ENCODE data around the gene SLC25A30. TPM values are rescaled to one million over a fixed set of nuclear protein-coding genes. Genes with fewer than 3 reads are reported as not detected.

SLC25A30 gene, protein sequence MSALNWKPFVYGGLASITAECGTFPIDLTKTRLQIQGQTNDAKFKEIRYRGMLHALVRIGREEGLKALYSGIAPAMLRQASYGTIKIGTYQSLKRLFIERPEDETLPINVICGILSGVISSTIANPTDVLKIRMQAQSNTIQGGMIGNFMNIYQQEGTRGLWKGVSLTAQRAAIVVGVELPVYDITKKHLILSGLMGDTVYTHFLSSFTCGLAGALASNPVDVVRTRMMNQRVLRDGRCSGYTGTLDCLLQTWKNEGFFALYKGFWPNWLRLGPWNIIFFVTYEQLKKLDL
- 10 to 100 TPM in 1 of 2 donors, 1 to 10 TPM in 1; 9.9 to 12.4 TPM for total RNA-seq
- polyA plus RNA-seq (2013, experiment 1 of 2): 7.4 TPM
- polyA plus RNA-seq (2013, experiment 2 of 2): 6.5 TPM
- long read RNA-seq, experiment 1: 0 reads
- long read RNA-seq, experiment 2, transcript SLC25A30-204 (10 exons, 3,670 nt): major isoform, 6 of 17 reads
- long read RNA-seq, experiment 2, partial matches to known transcripts: 1 of 17 reads
- long read RNA-seq, experiment 2, other reads (novel, unspliced or antisense): 10 of 17 reads
- long read RNA-seq, experiment 3, transcript SLC25A30-204 (10 exons, 3,670 nt): major isoform, 8 of 13 reads
- long read RNA-seq, experiment 3, partial matches to known transcripts: 0 of 13 reads
- long read RNA-seq, experiment 3, other reads (novel, unspliced or antisense): 4 of 13 reads
- long read RNA-seq, experiment 4, partial matches to known transcripts: 0 of 8 reads
- long read RNA-seq, experiment 4, other reads (novel, unspliced or antisense): 8 of 8 reads

DNA sequence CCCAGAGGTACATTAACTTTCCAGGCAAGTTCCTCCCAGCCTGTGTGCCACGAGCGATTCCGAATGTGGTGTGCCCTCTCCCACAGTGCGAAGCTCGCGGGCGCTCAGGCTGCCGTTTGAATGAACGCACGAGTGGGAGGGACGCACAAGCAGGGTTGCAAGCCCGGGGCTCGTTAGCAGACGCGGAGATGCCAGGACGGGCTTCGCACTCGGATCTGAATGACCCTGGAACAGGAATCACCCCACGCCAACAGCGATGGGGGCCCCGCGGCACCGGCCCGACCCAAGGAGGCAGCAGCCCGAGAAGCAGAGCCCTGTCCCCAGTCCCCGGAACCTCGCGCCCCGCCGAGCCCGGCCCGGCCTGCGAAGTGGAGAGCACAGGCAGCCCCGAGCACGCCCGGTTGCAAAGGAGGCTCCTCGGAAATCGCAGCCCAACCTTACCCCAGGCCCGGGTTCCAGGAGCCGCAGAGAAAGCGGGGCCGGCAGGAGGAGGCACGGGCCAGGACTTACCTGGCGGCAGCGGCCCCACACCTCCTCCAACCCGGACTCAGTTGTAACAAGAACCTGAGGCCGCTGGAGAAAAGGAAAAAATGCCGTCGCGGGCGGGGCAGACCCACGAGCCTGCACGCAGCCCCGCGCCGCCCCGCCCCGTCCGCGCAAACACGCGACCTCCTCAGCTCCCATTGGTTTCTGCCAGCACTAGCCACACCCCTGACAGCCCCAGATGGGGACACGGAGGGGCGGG lies at the start of gene SLC25A30:
TSS of gene SLC25A30 (minus strand) at position 584 of the 745 bp plus-strand sequence. CDS start 6,948 bp downstream, outside the sequence.
- no peaks in the 10 kb centered on the region for H3K36me3 Mint-ChIP-seq (ENCODE audit: low read depth)
- H3K4me1 ChIP-seq (ENCODE audit: control insufficient read depth, insufficient read depth, low read length): no peaks in the 10 kb centered on the region
- H3K27me3 ChIP-seq (ENCODE audit: control insufficient read depth, insufficient read depth, low read length, poor library complexity, severe bottlenecking): no peaks in the 10 kb centered on the region
- H3K9me3 Mint-ChIP-seq: no peaks in the 10 kb centered on the region
- H3K27me3 Mint-ChIP-seq (ENCODE audit: insufficient read depth): peaks cover 24% of the 10 kb centered on the region
- H3K9ac ChIP-seq (ENCODE audit: extremely low read depth, low read length, poor library complexity, severe bottlenecking): peak within 1 kb of the TSS; percentile 38
- H3K27ac Mint-ChIP-seq: peak within 1 kb of the TSS; percentile 95
- H3K36me3 ChIP-seq (ENCODE audit: control insufficient read depth, insufficient read depth, low read length): no peaks in the 10 kb centered on the region
- 0% methylated on average over 26 to 64 of the region's 64 CpGs for whole genome bisulfite sequencing, 2 experiments (ENCODE audit: insufficient coverage in 1 of 2, insufficient read length in 1 of 2)
- peak; percentile 98 for DNase-seq
- peak within 1 kb of the TSS; percentile 56 for H3K27ac ChIP-seq (ENCODE audit: low read depth, low read length)
- no peaks in the 10 kb centered on the region for H3K9me3 ChIP-seq (ENCODE audit: control insufficient read depth, low read length)
- H3K4me3 ChIP-seq (ENCODE audit: low read length): peak within 1 kb of the TSS; percentile 84
- peaks cover 2% of the 10 kb centered on the region for H3K4me1 Mint-ChIP-seq
- H3K4me3 Mint-ChIP-seq: peak within 1 kb of the TSS; percentile 73
- TF ChIP-seq CTCF (conservative IDR thresholded peaks at IDR 0.05): no peak

DNA sequence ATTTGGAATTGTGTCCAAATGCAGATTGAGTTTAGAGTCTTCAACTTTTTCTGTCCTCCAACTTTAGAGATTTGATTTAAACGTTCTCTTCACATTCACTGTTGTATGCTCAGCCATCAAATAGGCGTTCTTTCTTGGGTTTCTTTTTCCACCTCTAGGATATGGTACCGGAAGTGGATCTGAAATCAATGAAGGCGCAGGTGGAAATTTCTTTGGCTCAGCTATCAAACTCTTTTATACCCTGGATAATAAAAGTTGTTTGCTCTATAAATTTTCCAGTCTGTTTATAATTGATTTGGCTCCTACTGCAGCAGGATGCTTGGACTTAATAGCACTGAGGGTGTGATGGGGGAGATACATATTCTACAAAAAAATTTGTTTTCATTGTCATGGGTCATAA lies 48.2 kb upstream of the SLC25A30 start:
- peaks cover 10% of the 10 kb centered on the region for H3K36me3 ChIP-seq (ENCODE audit: control insufficient read depth, insufficient read depth, low read length)
- H3K4me3 Mint-ChIP-seq: peak overlapping the region; percentile 93
- peaks cover 17% of the 10 kb centered on the region for H3K27me3 ChIP-seq (ENCODE audit: control insufficient read depth, insufficient read depth, low read length, poor library complexity, severe bottlenecking)
- WGBS, 2 experiments (ENCODE audit: insufficient coverage in 1 of 2, insufficient read length in 1 of 2): 91 to 97% methylated on average over 4 of the region's 4 CpGs
- peaks cover 10% of the 10 kb centered on the region for H3K36me3 Mint-ChIP-seq (ENCODE audit: low read depth)
- no peak for DNase-seq
- peaks cover 17% of the 10 kb centered on the region for H3K27me3 Mint-ChIP-seq (ENCODE audit: insufficient read depth)
- peaks cover 6% of the 10 kb centered on the region for H3K9me3 ChIP-seq (ENCODE audit: control insufficient read depth, low read length)
- H3K4me1 Mint-ChIP-seq: peaks cover 11% of the 10 kb centered on the region
- H3K9me3 Mint-ChIP-seq: no peaks in the 10 kb centered on the region
- no peak for TF ChIP-seq CTCF (conservative IDR thresholded peaks at IDR 0.05)
- no peaks in the 10 kb centered on the region for H3K4me1 ChIP-seq (ENCODE audit: control insufficient read depth, insufficient read depth, low read length)
- no peak overlapping the region for H3K27ac Mint-ChIP-seq
- peak overlapping the region; percentile 99 for H3K4me3 ChIP-seq (ENCODE audit: low read length)
- H3K27ac ChIP-seq (ENCODE audit: low read depth, low read length): no peak overlapping the region
- H3K9ac ChIP-seq (ENCODE audit: extremely low read depth, low read length, poor library complexity, severe bottlenecking): no peak overlapping the region

Measured in endodermal cell (in vitro differentiated cells).